Mucosa of descending colon (tissue), 3 donors: ENCODE measurements around the gene MRPL32. TPM values are rescaled to one million over a fixed set of nuclear protein-coding genes. Genes with fewer than 3 reads are reported as not detected.

Source experiments
- ATAC-seq: fragments of 200-7000 bp; cut with Tn5 transposase; one replicate; pipeline ENCODE4 v1.9.1; 2020; ENCODE audit warnings: mild to moderate bottlenecking, moderate library complexity
- DNase-seq, 3 donors: peaks; one replicate each; pipeline ENCODE4 v3.0.0-alpha.2; 2020
- H3K36me3 ChIP-seq: fragments of 200-600 bp; one replicate; pipeline ENCODE4 v1.8.0; 2021; ENCODE audit warnings: low read depth, mild to moderate bottlenecking
- H3K4me1 ChIP-seq: fragments of 200-600 bp; one replicate; pipeline ENCODE4 v1.8.0; 2021; ENCODE audit warnings: low read depth, mild to moderate bottlenecking
- H3K4me3 ChIP-seq: fragments of 200-600 bp; one replicate; pipeline ENCODE4 v1.8.0; 2021; ENCODE audit warnings: mild to moderate bottlenecking
- H3K9me3 ChIP-seq: fragments of 200-600 bp; one replicate; pipeline ENCODE4 v1.8.0; 2021; ENCODE audit warnings: mild to moderate bottlenecking
- intact Hi-C, 2 donors: fragments of 100-400 bp; cut with DNase I in 1 of 2; cut with micrococcal nuclease in 1 of 2; formaldehyde crosslinking; loops; one replicate each; pipeline versions ENCODE4 v1.11.0 to v1.11.1; 2022; cut with DNase I, micrococcal nuclease
- total RNA-seq, 3 donors: library from RNA; stranded (reverse); fragmentation: NEBNext Ultra II Directional in 2 of 3; extraction: Animal tissue kit (Norgen Biotek cat#: 25700) in 2 of 3; gene quantifications; one replicate each; pipeline versions ENCODE4 v1.2.1 to v1.2.4, GENCODE V29; 2021 to 2023
- TF ChIP-seq, protein P1 (sequence below): fragments of 200-600 bp; IDR thresholded peaks from one replicate; pipeline ENCODE4 v1.8.0; 2022; ENCODE audit warnings: antibody characterized with exemption, mild to moderate bottlenecking
- donor health status: DM: no; HTN: no; CAD: no; lungs with moderate emphysema.
- donor health status: DM: no; HTN: no; CAD: no.
- donor health status: DM: no; HTN: yes; CAD: no.

Gene MRPL32
- total RNA-seq, 3 donors from 2014 or later: 32.2 to 44.4 (median 44.1) TPM

DNA sequence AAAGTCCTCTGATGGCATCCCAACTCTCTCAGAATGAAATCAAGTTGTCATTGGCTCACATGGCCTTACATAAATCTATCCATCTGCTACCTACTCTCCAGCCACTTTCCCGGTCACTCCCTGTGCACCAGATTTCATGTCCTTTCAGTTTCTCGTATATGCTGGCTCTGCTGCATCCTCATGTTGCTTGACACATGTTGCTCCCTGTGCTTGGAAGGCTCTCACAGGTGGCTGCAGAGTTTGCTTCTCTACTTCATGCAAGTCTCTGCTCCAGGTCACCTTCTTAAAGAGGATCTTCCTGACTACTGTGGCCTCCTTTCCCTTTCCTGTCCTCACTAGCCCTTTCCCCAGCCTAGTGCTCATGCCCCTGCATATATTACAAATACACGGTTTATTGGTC is 48.3 kb downstream of the MRPL32 start:
- no peak for DNase-seq
- no peak for ATAC-seq
- Histone ChIP-seq H3K9me3 (no peaks in the 10 kb centered on the region), H3K4me1 (no peaks in the 10 kb centered on the region), H3K4me3 (no peak overlapping the region), H3K36me3 (no peaks in the 10 kb centered on the region)
- TF ChIP-seq, protein P1, sequence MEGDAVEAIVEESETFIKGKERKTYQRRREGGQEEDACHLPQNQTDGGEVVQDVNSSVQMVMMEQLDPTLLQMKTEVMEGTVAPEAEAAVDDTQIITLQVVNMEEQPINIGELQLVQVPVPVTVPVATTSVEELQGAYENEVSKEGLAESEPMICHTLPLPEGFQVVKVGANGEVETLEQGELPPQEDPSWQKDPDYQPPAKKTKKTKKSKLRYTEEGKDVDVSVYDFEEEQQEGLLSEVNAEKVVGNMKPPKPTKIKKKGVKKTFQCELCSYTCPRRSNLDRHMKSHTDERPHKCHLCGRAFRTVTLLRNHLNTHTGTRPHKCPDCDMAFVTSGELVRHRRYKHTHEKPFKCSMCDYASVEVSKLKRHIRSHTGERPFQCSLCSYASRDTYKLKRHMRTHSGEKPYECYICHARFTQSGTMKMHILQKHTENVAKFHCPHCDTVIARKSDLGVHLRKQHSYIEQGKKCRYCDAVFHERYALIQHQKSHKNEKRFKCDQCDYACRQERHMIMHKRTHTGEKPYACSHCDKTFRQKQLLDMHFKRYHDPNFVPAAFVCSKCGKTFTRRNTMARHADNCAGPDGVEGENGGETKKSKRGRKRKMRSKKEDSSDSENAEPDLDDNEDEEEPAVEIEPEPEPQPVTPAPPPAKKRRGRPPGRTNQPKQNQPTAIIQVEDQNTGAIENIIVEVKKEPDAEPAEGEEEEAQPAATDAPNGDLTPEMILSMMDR: no peak
- intact Hi-C loops: no loop called here

DNA sequence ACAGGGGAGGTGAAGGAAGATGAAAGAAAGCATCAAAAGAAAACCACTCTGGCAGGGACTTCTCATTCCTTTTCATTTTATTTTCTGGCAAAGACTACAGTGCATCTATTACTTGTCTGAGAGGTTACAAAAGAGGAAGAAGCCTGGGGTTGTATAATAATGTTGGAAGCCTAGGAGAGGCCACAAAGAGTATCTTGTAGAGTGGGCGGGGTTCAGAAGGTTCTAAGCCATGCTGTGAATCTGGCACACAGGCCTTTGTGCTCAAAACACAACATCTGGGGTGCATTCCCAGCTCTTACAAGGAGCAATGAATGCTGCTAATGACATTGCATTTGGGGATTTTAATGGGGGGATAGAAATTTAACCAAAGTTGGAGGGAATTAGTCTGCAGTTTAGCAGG is 49.4 kb downstream of the MRPL32 start:
- intact Hi-C loops: no loop called here
- ATAC-seq: no peak
- H3K4me1 ChIP-seq: no peaks in the 10 kb centered on the region

DNA sequence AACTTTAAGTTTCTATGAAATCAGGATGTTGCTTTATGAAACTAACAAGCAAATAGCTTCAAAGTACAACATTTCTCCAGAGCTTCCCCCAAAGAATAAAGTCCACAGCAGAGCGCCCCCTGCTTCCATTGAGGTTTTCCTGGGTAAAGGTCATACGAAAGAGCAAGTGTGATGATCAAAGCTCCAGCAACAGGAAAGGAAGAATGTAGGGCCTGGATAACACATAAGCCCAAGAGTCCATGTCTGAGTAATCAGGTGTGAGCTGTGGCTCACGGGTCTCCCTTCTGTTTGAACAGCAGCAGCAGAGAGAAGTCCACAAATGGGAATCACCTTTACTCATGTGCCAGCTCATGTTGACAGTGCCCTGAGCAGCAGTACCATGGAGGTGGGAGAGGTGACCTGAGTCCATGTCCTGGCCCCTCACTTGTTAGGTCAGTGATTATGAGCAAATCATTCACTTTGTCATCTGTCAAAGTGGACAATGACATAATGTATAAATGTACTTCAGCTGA is 50.5 kb downstream of the MRPL32 start:
- Histone ChIP-seq H3K4me1 (no peaks in the 10 kb centered on the region), H3K36me3 (no peaks in the 10 kb centered on the region), H3K9me3 (no peaks in the 10 kb centered on the region), H3K4me3 (no peak overlapping the region)
- TF ChIP-seq, protein P1: no peak
- ATAC-seq: no peak
- intact Hi-C loops: no loop called here
- no peak for DNase-seq

More for the DNA sequence above, 49.4 kb downstream of the MRPL32 start:
- TF ChIP-seq, protein P1: no peak
- no peak overlapping the region for H3K4me3 ChIP-seq
- no peaks in the 10 kb centered on the region for H3K36me3 ChIP-seq
- H3K9me3 ChIP-seq: no peaks in the 10 kb centered on the region
- DNase-seq: no peak

DNA sequence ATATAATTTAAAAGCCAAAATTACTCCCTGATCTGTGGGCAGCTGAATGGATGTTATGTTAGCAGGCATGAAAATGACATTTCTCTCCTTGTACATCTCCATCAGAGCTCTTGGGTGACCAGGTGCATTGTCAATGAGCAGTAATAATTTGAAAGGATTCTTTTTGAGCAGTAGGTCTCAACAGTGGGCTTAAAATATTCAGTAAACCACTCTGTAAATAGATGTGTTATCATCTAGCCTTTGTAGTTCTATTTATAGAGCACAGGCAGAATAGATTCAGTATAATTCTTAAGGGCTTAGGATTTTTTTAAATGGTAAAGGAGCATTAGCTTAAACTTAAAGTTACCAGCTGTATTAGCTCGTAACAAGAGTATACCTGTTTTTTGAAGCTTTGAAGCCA is 52.0 kb downstream of the MRPL32 start:
- TF ChIP-seq, protein P1: no peak
- intact Hi-C loops: no loop called here
- ATAC-seq: no peak
- no peak for DNase-seq
- no peaks in the 10 kb centered on the region for H3K9me3 ChIP-seq
- H3K4me3 ChIP-seq: no peak overlapping the region
- H3K36me3 ChIP-seq: no peaks in the 10 kb centered on the region
- H3K4me1 ChIP-seq: no peaks in the 10 kb centered on the region

DNA sequence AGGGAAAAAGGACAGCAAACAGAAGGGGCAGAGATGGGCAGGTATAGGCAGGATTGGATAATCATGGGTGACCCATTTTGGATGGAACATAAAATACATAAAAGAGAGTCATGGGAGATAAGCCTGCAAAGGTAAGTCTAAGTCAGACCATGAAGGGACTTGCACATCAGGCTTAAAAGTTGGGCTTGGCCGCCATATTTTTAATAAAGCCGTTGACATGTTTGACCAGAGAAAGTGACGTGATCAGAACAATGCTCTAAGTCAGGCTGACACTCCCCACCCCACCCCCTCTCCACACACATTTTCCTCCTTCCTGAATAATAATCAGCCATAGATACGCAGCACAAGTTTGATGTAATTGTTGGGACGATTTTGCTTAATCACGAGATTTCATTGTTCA is 54.0 kb downstream of the MRPL32 start:
- no peak for ATAC-seq
- H3K4me1 ChIP-seq: no peaks in the 10 kb centered on the region

More for the DNA sequence above, 54.0 kb downstream of the MRPL32 start:
- intact Hi-C loops: no loop called here
- Histone ChIP-seq H3K4me3 (no peak overlapping the region), H3K9me3 (no peaks in the 10 kb centered on the region), H3K36me3 (no peaks in the 10 kb centered on the region)
- DNase-seq: no peak
- TF ChIP-seq, protein P1: no peak
